ENCODE data around the gene ERC1.

ERC1 gene

DNA sequence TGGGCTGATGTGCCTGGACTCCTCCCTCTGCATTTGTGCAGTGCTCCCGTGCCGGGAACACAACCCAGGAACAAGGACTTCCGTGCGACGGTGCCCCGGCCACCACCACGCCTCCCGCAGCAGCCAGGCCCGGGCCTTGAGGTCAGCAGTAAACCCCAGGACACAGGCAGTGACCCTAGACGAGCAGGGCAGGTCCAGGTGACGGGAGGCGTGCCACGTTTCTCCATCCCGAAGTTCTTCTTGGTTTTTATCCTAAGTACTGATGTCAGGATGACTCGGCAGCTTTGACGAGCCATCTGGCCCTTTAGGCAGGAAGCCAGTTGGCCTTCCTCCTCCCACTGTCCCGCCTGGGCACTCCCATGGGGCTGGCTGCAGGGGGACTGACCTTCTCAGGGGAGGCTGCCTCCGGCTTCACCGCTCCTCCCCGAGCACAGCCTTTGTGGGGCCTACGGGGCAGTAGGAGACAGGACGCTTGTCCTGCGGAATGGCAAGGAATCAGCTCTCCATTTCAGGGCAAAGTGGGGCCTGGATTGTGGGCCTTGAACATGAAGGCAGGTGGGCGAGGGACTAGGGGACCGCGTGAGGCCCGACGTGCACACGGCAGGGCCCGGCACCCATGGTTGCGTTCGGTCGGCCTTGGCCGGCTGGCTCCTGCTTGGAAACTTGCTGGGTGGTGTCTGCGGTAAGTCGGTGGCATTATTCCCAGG is 509.2 kb downstream of the ERC1 start:
- FAIRE-seq: no peak

DNA sequence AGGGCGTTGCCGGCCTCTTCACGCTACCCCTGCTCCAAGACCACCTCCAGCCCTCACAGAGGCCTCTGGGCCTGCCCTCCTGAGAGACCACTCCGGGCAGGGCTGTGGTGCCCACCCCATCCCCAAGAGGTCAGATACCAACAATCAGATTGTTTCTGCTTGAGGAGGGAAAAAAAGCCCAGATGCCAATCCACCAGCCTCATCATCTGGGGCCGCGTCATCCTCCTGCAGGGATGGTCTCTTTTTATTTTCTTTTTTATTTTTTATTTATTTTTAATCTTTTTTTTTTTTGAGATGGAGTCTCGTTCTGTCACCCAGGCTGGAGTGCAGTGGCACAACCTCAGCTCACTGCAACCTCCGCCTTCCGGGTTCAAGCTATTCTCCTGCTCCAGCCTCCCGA is 510.0 kb downstream of the ERC1 start:
- no peak for FAIRE-seq

DNA sequence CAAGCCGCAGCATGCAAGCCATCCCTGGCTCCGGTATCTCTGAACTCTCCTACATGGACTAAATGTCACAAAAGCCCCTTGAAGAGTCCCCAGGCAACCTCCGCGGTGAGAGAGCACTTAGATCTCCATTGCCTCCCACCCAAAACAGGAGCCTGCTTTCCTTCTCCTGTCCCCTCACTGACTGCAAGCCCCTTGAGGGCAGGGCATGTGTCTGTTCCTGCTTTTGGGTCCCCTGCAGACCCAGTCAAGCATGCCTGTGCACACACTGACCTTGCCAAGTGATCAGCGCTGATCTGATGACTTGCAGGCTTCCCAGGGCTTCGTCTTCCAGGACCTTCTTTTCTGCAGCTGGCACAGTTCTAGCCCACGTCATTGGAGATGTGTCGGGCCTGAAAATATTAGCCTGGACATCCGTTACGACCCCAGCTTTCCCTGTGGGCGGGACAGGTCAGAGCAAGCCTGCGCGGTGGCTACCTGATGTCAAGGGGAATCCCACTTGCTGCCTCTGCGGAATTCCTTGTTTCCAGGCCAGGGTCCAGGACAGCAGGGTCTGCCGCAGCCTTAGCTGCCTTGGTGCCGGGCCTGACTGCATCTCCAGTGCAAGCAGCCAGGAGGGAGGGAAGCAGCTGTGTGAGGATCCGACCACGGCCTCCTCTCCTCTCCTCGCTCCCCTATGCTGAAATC is 510.8 kb downstream of the ERC1 start:
- FAIRE-seq: no peak

GRCh38 chr12:1502379-1502720 is 511.3 kb downstream of the ERC1 start:
- FAIRE-seq: no peak

DNA sequence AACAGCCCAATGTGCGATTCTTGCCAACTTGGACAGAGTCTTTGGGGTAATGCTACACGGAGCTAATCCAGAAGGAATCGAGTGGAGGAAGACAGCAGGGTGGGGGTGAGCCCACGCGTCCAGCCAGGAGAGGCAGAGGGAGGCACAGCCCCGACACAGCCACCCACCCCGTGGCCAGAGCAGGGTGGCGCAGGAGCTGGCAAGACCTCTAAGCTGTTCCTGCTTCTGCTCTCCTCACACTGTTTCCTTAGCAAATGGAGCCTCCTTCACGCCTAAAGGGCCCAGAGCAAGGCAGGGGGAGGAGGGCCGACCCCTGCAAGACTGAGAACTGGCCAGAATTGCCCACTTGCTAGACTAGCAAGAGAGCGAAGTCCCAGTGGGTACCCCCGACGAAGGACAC is 511.8 kb downstream of the ERC1 start:
- no peak for FAIRE-seq

DNA sequence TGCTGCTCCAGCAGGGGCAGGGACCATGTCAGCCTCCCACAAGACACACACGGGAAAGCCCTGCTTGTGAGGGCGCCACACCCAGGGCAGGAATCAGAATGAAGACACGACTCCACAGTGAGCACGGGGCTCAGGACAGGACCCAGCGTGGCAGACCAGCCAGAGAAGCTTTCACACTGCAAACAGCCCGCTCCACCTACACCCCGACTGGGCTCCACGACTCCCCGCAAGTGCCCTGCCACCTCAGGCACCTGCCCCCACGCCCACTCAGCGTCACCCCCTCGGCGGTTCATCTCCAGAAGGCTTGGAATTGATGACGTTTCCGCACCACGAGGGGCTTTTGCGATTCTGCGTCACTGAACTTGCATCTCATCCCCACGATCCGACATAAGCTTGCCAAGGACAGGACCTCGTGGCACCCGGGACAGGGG is 512.3 kb downstream of the ERC1 start:
- FAIRE-seq: no peak

DNA sequence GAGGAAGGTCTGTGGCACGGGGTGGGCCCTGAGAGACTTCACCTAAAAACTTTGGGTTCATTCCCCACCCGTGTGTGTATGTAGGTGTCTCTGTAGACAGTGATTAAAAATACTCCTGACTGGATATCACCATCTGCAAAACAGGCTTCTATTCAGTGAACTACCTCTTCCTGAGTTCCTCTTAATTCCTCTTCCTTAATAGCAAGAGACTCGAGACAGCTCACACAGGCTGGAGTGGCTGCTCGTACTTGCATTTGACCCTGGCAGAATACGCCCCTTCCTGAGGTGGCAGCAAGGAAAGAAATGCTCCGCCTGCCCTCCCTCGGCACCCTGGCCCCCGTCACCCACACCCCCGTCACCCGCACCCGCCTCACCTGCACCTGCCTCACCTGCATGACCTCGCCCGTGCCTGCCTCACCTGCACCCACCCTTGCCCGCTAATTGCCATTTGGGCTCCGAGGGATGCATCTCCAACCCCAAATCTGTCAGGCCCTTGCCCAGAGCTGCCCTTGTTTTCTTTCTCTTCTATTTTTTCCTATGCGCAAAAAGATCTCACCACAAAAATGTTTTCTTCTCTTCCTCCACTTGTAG is 513.4 kb downstream of the ERC1 start:
- FAIRE-seq: no peak

GRCh38 chr12:1504895-1505311 is 513.9 kb downstream of the ERC1 start:
- no peak for FAIRE-seq

- no peak for FAIRE-seq
Measured at GRCh38 chr12:1505576-1505975, 514.6 kb downstream of the ERC1 start.

- no peak for FAIRE-seq
Measured at GRCh38 chr12:1507308-1507707, 516.3 kb downstream of the ERC1 start.

DNA sequence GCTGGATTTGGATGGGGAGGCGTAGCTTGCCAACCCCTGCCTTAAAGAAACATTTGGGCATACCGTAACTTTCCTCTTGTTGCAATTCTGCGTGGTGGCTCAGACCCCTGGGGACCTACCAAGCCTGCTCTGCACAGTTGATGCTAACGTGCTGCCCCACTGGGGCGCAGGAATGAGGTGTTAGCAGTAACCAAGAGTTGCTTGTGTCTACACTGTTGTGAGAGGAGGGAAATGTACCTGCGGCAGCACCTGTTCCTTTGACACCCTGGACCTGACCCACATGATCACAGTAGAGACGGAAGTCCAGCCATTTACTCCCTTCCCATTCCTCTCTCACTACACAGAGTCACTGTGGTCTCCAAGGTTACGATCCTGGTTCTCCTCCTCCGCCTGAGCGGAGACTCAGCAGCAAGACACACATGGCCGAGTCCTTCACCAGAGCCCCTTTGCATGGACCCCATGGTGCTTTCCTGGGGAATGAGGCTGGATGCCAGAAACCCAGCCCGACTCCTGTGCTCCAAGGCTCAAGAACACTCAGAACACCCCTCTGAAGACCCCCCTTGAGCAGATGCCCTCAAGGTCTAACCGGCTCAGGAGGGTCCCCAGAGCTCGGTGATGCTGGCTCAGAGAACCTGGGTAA is 518.5 kb downstream of the ERC1 start:
- FAIRE-seq: no peak

DNA sequence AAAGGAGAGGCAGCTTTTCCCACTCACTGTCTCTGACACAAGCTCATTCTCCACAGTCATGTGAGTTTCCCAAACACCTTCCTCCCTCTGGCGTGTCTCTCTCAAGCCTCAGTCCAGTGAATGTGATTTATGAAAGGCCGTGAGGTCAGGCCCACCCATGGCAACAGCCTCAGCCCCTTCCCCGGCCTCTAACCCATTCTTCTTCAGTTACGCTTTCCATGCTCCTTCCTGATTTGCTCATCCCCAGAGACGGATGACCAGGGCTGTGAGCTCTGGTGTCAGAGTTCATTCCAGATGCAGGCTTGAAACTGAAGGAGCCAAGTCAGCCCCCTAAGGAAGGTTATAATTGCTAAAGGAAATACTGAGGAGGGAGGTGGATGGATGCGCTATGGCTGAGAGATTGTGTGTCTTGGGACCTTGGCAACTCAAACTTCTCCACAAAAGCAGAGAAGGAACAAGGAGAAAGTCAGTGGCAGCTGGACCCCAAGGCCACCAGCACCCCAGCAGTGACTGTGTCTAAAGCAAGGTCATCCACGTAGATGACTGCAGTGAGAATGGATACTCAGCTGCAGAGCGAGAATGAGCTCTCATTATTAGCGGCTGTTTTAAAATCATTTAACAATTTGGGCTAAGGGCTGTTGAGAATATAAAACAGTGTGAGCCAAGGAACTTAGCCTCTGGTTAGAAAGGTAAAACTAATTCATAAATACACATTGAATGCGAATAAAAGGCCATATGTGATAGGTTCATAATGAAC is 519.2 kb downstream of the ERC1 start:
- FAIRE-seq: no peak

- no peak for FAIRE-seq
Measured at GRCh38 chr12:1515010-1515409, 524.0 kb downstream of the ERC1 start.

- no peak for FAIRE-seq
Measured at GRCh38 chr12:1515428-1515827, 524.4 kb downstream of the ERC1 start.

DNA sequence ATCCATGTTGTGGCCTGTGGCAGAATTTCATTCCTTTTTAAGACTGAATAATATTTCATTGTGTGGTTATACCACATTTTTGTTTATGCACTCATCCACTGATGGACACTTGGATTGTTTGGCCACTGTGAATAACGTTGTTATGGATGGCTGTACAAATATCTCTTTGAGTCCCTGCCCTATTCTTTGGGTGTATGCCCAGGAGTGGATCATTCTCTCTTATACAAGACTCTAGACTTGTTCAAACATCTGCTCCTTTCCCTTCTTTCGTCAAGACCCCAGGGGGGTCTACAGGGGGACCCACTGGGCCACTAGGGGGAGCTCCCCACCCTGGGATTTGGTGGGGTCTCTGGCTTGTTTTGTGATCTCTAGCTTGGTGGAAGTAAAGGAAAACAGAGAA is 526.0 kb downstream of the ERC1 start:
- FAIRE-seq: no peak

GRCh38 chr12:1517734-1518525 is 526.9 kb downstream of the ERC1 start:
- FAIRE-seq: no peak

DNA sequence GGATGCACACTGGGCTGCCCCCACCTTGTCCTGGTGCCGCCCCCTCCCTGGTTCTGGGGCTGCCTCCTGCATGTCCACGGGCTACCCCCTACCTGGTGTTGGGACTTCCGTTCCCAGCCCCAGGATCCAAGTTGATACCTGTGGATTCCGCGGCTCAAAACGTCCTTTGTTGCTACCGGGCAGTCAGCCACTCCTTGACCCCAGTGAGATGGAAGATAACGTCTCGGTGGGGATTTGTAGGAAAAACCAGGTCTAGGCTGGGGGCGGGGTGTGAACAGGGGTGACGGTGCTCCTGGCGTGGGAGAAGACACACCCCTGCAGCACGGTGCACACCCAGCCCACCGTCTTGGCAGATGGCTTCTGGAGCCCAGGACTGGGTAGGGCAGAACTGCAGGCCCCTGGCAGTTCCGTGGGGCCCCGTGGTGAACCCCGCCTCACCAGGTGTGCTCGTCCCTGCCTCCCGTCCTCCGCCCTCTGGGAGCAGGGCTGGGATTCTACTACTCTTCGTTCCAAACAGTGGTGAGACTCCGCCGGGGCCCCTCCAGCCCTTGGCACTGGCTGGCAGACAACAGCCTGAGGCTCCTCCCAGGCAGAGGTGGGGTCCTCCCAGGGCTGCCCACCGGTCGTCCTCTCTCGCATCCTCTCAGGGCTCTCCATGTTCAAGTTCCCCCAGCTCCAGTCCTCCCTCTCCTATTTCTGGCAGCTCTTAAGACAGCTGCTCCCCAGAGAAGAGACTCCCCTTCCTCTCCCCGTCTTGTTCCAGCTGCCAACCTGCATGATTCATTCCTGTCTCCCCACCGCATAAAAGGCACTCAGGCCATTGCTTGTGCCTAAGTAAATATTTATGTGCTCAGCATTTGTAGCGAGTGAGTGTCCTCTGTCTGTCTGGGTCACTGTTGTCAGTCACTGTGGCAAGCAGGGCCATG is 527.8 kb downstream of the ERC1 start:
- FAIRE-seq: no peak

DNA sequence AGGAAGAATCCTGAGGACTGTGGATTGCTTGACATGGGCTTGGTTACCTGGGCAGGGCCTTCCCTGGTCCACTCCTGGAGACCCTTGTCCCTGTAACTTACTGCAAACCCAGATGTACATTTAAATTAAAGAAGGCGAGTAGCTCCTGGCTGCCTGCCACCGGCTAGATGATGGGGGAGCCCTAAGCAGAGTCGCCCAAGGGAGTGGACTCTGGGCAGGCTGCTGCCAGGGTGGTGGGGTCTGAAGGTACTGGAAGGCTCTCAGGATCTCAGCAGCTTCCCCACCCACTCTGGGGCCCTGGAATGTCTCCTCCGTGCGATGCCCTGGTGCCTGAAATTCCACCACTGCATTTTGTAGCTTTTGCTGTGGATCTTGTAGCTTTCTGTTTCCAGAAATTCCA is 528.6 kb downstream of the ERC1 start:
- no peak for FAIRE-seq

GRCh38 chr12:1523046-1523445 is 532.0 kb downstream of the ERC1 start:
- no peak for FAIRE-seq

DNA sequence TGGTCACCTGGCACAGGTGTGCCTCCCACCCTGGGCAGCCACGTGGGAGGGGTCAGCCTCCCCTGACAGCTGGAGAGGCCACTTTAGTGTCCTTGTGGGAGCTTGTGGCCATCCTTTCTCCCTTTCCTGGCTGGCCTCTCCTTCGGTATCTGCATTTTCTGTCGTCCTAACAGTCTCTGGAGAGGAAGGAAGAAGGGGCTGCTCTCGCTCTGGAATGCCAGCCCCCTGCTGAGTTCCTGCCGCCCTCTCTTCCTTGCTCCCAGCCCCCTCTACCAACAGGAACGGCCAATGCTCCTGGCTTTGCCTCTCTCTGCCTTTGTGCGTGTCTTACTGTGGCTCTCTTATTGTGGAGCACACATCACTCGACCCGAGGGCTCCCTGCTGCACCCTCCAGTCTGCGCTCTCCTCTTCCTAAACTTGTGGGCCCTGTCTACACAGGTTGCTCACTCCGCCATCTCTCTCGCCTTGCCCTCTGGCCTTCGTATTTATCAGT is 532.6 kb downstream of the ERC1 start:
- no peak for FAIRE-seq

- no peak for FAIRE-seq
Measured at GRCh38 chr12:1525858-1526257, 534.8 kb downstream of the ERC1 start.

Measured in endometrium (tissue), 2 donors.